Central memory CD4-positive, alpha-beta T cell (primary cell): ENCODE measurements around the gene SP110.
"Not testable (repeated sequence)": the region's sequence is repeated elsewhere in the genome, so short reads cannot be mapped to it uniquely, and the experiment has no call there.

Source experiments
- DNase-seq: peaks from one replicate; pipeline ENCODE4 v3.0.0; 2022

The SP110 gene

DNA sequence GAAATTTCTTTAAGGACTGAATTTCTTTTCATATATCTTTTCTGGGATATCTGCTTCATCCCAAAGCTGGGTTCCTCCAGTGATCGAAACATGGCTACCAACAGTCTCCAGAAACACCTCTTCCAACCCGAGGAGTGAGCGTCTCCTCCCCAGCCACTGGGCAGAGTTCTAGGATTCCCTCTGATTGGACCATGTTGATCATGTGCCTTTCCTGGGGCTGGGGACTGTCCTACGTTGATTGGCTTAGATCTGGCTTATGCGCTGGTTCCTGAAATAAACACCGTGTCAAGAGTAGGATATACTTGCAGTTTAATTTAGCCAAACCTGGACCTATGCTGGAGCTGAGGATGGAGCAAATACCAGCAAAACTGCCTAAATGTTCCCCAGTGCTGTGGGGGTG, 95.5 kb downstream of the SP110 start:
- no peak for DNase-seq

- DNase-seq: not testable (repeated sequence)
These were observed 99.4 kb downstream of the SP110 start for GRCh38 chr2:230120376-230120775.

DNA sequence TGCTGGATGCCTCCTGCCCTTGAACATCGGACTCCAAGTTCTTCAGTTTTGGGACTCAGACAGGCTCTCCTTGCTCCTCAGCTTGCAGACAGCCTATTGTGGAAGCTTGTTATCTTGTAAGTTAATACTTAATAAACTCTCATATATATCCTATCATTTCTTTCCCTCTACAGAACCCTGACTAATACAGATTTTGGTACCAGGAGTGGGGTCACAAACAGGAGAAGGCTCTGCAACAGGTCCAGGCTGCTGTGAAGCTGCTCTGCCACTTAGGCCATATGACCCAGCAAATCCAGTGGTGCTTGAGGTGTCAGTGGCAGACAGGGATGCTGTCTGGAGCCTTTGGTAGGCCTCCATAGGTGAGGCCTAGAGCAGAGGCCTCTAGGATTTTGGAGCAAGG, 100.0 kb downstream of the SP110 start:
- not testable (repeated sequence) for DNase-seq
